WTC11 (cell line): ENCODE measurements around the gene LIMS3.
"Not testable (repeated sequence)": the region's sequence is repeated elsewhere in the genome, so short reads cannot be mapped to it uniquely, and the experiment has no call there.

ENCODE experiments used
- CTCF ChIP-seq: fragments of 200-600 bp; IDR thresholded peaks from 2 replicates; pipeline ENCODE4 v1.8.0; 2022; ENCODE audit warnings: antibody characterized with exemption
- TF ChIP-seq, protein P1 (sequence below): sonication (generic); formaldehyde crosslinking; IDR thresholded peaks from 2 replicates; pipeline ENCODE4 v1.8.1; 2022; ENCODE audit warnings: mild to moderate bottlenecking, missing genetic modification reagents, moderate library complexity, borderline replicate concordance

DNA sequence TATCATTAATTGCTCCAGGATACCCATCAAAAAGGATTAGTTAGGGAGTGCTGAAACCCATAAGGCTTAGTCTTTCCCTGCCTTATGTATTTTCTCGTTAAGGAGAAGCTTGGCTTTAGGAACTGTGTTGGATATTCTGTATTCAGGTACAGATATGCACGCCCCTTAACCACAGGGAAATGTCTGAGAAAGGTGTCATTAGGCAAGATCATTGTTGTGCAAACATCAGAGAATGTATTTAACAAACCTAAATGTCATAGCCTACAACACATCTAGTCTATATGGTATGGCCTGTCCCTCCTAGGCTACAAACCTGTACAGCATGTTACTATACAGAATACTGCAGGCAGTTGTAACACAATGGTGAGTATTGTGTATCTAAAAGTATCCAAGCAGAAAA is 10.1 kb downstream of the LIMS3 start:
- TF ChIP-seq, protein P1, sequence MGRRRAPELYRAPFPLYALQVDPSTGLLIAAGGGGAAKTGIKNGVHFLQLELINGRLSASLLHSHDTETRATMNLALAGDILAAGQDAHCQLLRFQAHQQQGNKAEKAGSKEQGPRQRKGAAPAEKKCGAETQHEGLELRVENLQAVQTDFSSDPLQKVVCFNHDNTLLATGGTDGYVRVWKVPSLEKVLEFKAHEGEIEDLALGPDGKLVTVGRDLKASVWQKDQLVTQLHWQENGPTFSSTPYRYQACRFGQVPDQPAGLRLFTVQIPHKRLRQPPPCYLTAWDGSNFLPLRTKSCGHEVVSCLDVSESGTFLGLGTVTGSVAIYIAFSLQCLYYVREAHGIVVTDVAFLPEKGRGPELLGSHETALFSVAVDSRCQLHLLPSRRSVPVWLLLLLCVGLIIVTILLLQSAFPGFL (CRISPR knock-in tag) = not testable (repeated sequence)
- TF ChIP-seq CTCF = not testable (repeated sequence)
